ENCODE data around the gene PLOD2.
"Not testable (repeated sequence)": the region's sequence is repeated elsewhere in the genome, so short reads cannot be mapped to it uniquely, and the experiment has no call there.

PLOD2 gene

GRCh38 chr3:146124126-146124801 is 36.7 kb downstream of the PLOD2 start:
- no peak for TF ChIP-seq CTCF (conservative IDR thresholded peaks at IDR 0.05; ENCODE audit: low read depth, low read length)
- peak; percentile 63 for DNase-seq (ENCODE audit: low read depth)
- no peak overlapping the region for H3K4me3 ChIP-seq (ENCODE audit: low read depth, low read length)

GRCh38 chr3:146117406-146118285 is 43.3 kb downstream of the PLOD2 start:
- DNase-seq (ENCODE audit: low read depth): peak; percentile 83
- H3K4me3 ChIP-seq (ENCODE audit: low read depth, low read length): no peak overlapping the region
- no peak for TF ChIP-seq CTCF (conservative IDR thresholded peaks at IDR 0.05; ENCODE audit: low read depth, low read length)

- no peak for TF ChIP-seq CTCF (conservative IDR thresholded peaks at IDR 0.05; ENCODE audit: low read depth, low read length)
- H3K4me3 ChIP-seq (ENCODE audit: low read depth, low read length): no peak overlapping the region
- DNase-seq (ENCODE audit: low read depth): no peak
Measured at GRCh38 chr3:146115619-146116018, 45.4 kb downstream of the PLOD2 start.

- DNase-seq (ENCODE audit: low read depth); H3K4me3 ChIP-seq (ENCODE audit: low read depth, low read length): not testable (repeated sequence)
Measured at GRCh38 chr3:146113804-146114203, 47.2 kb downstream of the PLOD2 start.

- TF ChIP-seq CTCF (conservative IDR thresholded peaks at IDR 0.05; ENCODE audit: low read depth, low read length): no peak
- DNase-seq (ENCODE audit: low read depth): no peak
- no peak overlapping the region for H3K4me3 ChIP-seq (ENCODE audit: low read depth, low read length)
Measured at GRCh38 chr3:146111337-146111736, 49.6 kb downstream of the PLOD2 start.

GRCh38 chr3:146110161-146110560 is 50.8 kb downstream of the PLOD2 start:
- DNase-seq (ENCODE audit: low read depth): peak; percentile 61
- no peak overlapping the region for H3K4me3 ChIP-seq (ENCODE audit: low read depth, low read length)
- no peak for TF ChIP-seq CTCF (conservative IDR thresholded peaks at IDR 0.05; ENCODE audit: low read depth, low read length)

- DNase-seq (ENCODE audit: low read depth): no peak
Measured at GRCh38 chr3:146106986-146107385, 54.0 kb downstream of the PLOD2 start.

More at GRCh38 chr3:146106986-146107385, 54.0 kb downstream of the PLOD2 start:
- TF ChIP-seq CTCF (conservative IDR thresholded peaks at IDR 0.05; ENCODE audit: low read depth, low read length): no peak
- H3K4me3 ChIP-seq (ENCODE audit: low read depth, low read length): no peak overlapping the region
